AG04450 (cell line): Measurements from ENCODE around the gene SIAH2. TPM values are rescaled to one million over a fixed set of nuclear protein-coding genes. Genes with fewer than 3 reads are reported as not detected.
A peak's percentile ranks its signal among the peaks of the same experiment; 100 is the strongest.

Experiments used
- CTCF ChIA-PET: fragments of 300-600, 350-600 bp; formaldehyde crosslinking; extraction: SDS; loops from one replicate; lab custom pipeline; 2022; ENCODE audit warnings: antibody characterized with exemption, inconsistent platforms; lab: Charles Lee
- POLR2A ChIA-PET: fragments of 350-600 bp; formaldehyde crosslinking; extraction: SDS; loops from one replicate; lab custom pipeline; 2021; ENCODE audit warnings: antibody characterized with exemption, inconsistent platforms; lab: Yijun Ruan, JAX
- DNase-seq: peaks from one replicate; pipeline ENCODE4 v3.0.0-alpha.2; 2011; ENCODE audit warnings: low read depth, low spot score
- H3K27ac ChIP-seq: one replicate; pipeline ENCODE4 v1.5.1; 2012; ENCODE audit warnings: low read depth, low read length, control low read depth
- H3K27me3 ChIP-seq: one replicate; pipeline ENCODE4 v1.6.0; 2012; ENCODE audit warnings: low read length; ENCODE audit not compliant: control insufficient read depth, insufficient read depth
- H3K4me3 ChIP-seq: 2 replicates; pipeline ENCODE4 v1.5.1; 2011; ENCODE audit warnings: mild to moderate bottlenecking, low read depth, low read length, control low read depth
- H3K9me3 ChIP-seq: 2 replicates; pipeline ENCODE4 v1.5.1; 2012; ENCODE audit warnings: low read length; ENCODE audit not compliant: control insufficient read depth, insufficient read depth
- CTCF ChIP-seq: IDR thresholded peaks from 2 replicates; pipeline ENCODE4 v1.5.1; 2011; ENCODE audit warnings: low read depth, low read length, control low read depth, inconsistent platforms
- polyA plus RNA-seq: library from polyadenylated mRNA; depleted of rRNA; stranded (reverse); fragments of >200 nt; gene quantifications from 2 replicates; pipeline ENCODE4 v1.2.3, GENCODE V29; 2011

Gene SIAH2
- polyA plus RNA-seq, 1 experiment, result 31.1 TPM

GRCh38 chr3:150755902-150756301 lies 7.1 kb downstream of the SIAH2 start:
- no peaks in the 10 kb centered on the region for H3K9me3 ChIP-seq
- no peak for TF ChIP-seq CTCF
- no peak for DNase-seq
- H3K27ac ChIP-seq, result peak overlapping the region; percentile 31
- POLR2A ChIA-PET, result no interaction called here
- CTCF ChIA-PET, result interaction anchor here (0.5 kb wide), 1 partner anchor 35 kb away, joined by 3 read pairs; no protein-coding TSS in a partner anchor
- no peak overlapping the region for H3K4me3 ChIP-seq
- no peaks in the 10 kb centered on the region for H3K27me3 ChIP-seq

- CTCF ChIA-PET, result interaction anchor here (0.7 to 1.2 kb wide), 2 partner anchors 30 to 135 kb away, joined by 3 to 7 read pairs; no protein-coding TSS in a partner anchor
- no peak for TF ChIP-seq CTCF
- no peak for DNase-seq
- Histone ChIP-seq H3K4me3 (no peak overlapping the region), H3K27ac (no peak overlapping the region), H3K27me3 (no peaks in the 10 kb centered on the region), H3K9me3 (no peaks in the 10 kb centered on the region)
- POLR2A ChIA-PET, result no interaction called here
Measured at GRCh38 chr3:150754896-150755295, 8.1 kb downstream of the SIAH2 start.

- ChIA-PET POLR2A (no interaction called here), CTCF (no interaction called here)
- H3K4me3 ChIP-seq, result no peak overlapping the region
- no peaks in the 10 kb centered on the region for H3K27me3 ChIP-seq
- no peak overlapping the region for H3K27ac ChIP-seq
- H3K9me3 ChIP-seq, result no peaks in the 10 kb centered on the region
- DNase-seq, result no peak
- TF ChIP-seq CTCF, result no peak
Measured at GRCh38 chr3:150751781-150752263, 11.1 kb downstream of the SIAH2 start.

- ChIA-PET CTCF (interaction anchor here (0.9 kb wide), 1 partner anchor 14 kb away, joined by 4 read pairs; the partner anchor contains the start of gene SIAH2), POLR2A (no interaction called here)
- no peak for DNase-seq
- H3K9me3 ChIP-seq, result no peaks in the 10 kb centered on the region
- no peak for TF ChIP-seq CTCF
- no peak overlapping the region for H3K4me3 ChIP-seq
- H3K27ac ChIP-seq, result no peak overlapping the region
- no peaks in the 10 kb centered on the region for H3K27me3 ChIP-seq
Measured at GRCh38 chr3:150749255-150749654, 13.7 kb downstream of the SIAH2 start.

- ChIA-PET POLR2A (no interaction called here), CTCF (no interaction called here)
- TF ChIP-seq CTCF, result no peak
- no peak overlapping the region for H3K4me3 ChIP-seq
- DNase-seq, result no peak
- no peaks in the 10 kb centered on the region for H3K9me3 ChIP-seq
- H3K27ac ChIP-seq, result no peak overlapping the region
- no peaks in the 10 kb centered on the region for H3K27me3 ChIP-seq
Measured at GRCh38 chr3:150748684-150749047, 14.3 kb downstream of the SIAH2 start.
